ENCODE results near the gene CTNNAL1.

The CTNNAL1 gene

GRCh38 chr9:109030426-109030825, 17.1 kb upstream of the CTNNAL1 start:
- H3K4me3 ChIP-seq (ENCODE audit: low read depth, low read length) = no peak overlapping the region
- DNase-seq (ENCODE audit: low read depth) = no peak

GRCh38 chr9:109028457-109028856, 15.2 kb upstream of the CTNNAL1 start:
- H3K4me3 ChIP-seq (ENCODE audit: low read depth, low read length) = no peak overlapping the region
- no peak for DNase-seq (ENCODE audit: low read depth)

- H3K4me3 ChIP-seq (ENCODE audit: low read depth, low read length) = no peak overlapping the region
- no peak for DNase-seq (ENCODE audit: low read depth)
Measured at GRCh38 chr9:109027176-109027575, 13.9 kb upstream of the CTNNAL1 start.

- H3K4me3 ChIP-seq (ENCODE audit: low read depth, low read length) = no peak overlapping the region
- no peak for DNase-seq (ENCODE audit: low read depth)
Measured at GRCh38 chr9:109026306-109026705, 13.0 kb upstream of the CTNNAL1 start.

- H3K4me3 ChIP-seq (ENCODE audit: low read depth, low read length) = no peak overlapping the region
- DNase-seq (ENCODE audit: low read depth) = no peak
Measured at GRCh38 chr9:109022873-109023272, 9.6 kb upstream of the CTNNAL1 start.

GRCh38 chr9:109020581-109021511, 7.5 kb upstream of the CTNNAL1 start:
- no peak for DNase-seq (ENCODE audit: low read depth)
- H3K4me3 ChIP-seq (ENCODE audit: low read depth, low read length) = no peak overlapping the region

GRCh38 chr9:109020113-109020512, 6.8 kb upstream of the CTNNAL1 start:
- no peak overlapping the region for H3K4me3 ChIP-seq (ENCODE audit: low read depth, low read length)
- DNase-seq (ENCODE audit: low read depth) = no peak

GRCh38 chr9:109019420-109019819, 6.1 kb upstream of the CTNNAL1 start:
- H3K4me3 ChIP-seq (ENCODE audit: low read depth, low read length) = no peak overlapping the region
- no peak for DNase-seq (ENCODE audit: low read depth)

- DNase-seq (ENCODE audit: low read depth) = no peak
- H3K4me3 ChIP-seq (ENCODE audit: low read depth, low read length) = no peak overlapping the region
Measured at GRCh38 chr9:109017493-109017892, 4.2 kb upstream of the CTNNAL1 start.

- H3K4me3 ChIP-seq (ENCODE audit: low read depth, low read length) = no peak overlapping the region
- no peak for DNase-seq (ENCODE audit: low read depth)
Measured at GRCh38 chr9:109017061-109017460, 3.8 kb upstream of the CTNNAL1 start.

- DNase-seq (ENCODE audit: low read depth) = no peak
- no peak overlapping the region for H3K4me3 ChIP-seq (ENCODE audit: low read depth, low read length)
Measured at GRCh38 chr9:109016132-109016531, 2.8 kb upstream of the CTNNAL1 start.

GRCh38 chr9:109014608-109015280, 1.4 kb upstream of the CTNNAL1 start:
- no peak for DNase-seq (ENCODE audit: low read depth)
- no peak overlapping the region for H3K4me3 ChIP-seq (ENCODE audit: low read depth, low read length)

- peak; percentile 43 for DNase-seq (ENCODE audit: low read depth)
- peak overlapping the region; percentile 50 for H3K4me3 ChIP-seq (ENCODE audit: low read depth, low read length)
Measured at GRCh38 chr9:109013679-109014607, 644 bp upstream of the CTNNAL1 start.

- peak; percentile 92 for DNase-seq (ENCODE audit: low read depth)
- H3K4me3 ChIP-seq (ENCODE audit: low read depth, low read length) = peak overlapping the region; percentile 74
Measured at GRCh38 chr9:109012009-109012875, 1.1 kb downstream of the CTNNAL1 start.

- H3K4me3 ChIP-seq (ENCODE audit: low read depth, low read length) = peak overlapping the region; percentile 74
- DNase-seq (ENCODE audit: low read depth) = no peak
Measured at GRCh38 chr9:109011231-109011671, 2.0 kb downstream of the CTNNAL1 start.

GRCh38 chr9:109010746-109011145, 2.6 kb downstream of the CTNNAL1 start:
- DNase-seq (ENCODE audit: low read depth) = peak; percentile 71
- H3K4me3 ChIP-seq (ENCODE audit: low read depth, low read length) = no peak overlapping the region

GRCh38 chr9:109005678-109006077, 7.6 kb downstream of the CTNNAL1 start:
- no peak for DNase-seq (ENCODE audit: low read depth)

GRCh38 chr9:109003116-109003515, 10.2 kb downstream of the CTNNAL1 start:
- DNase-seq (ENCODE audit: low read depth) = no peak
- no peak overlapping the region for H3K4me3 ChIP-seq (ENCODE audit: low read depth, low read length)

More at GRCh38 chr9:109005678-109006077, 7.6 kb downstream of the CTNNAL1 start:
- no peak overlapping the region for H3K4me3 ChIP-seq (ENCODE audit: low read depth, low read length)

- no peak for DNase-seq (ENCODE audit: low read depth)
- H3K4me3 ChIP-seq (ENCODE audit: low read depth, low read length) = no peak overlapping the region
Measured at GRCh38 chr9:109002141-109002540, 11.2 kb downstream of the CTNNAL1 start.
